ENCODE results near the gene NOD2.
A peak's percentile ranks its signal among the peaks of the same experiment; 100 is the strongest.

NOD2 gene

DNA sequence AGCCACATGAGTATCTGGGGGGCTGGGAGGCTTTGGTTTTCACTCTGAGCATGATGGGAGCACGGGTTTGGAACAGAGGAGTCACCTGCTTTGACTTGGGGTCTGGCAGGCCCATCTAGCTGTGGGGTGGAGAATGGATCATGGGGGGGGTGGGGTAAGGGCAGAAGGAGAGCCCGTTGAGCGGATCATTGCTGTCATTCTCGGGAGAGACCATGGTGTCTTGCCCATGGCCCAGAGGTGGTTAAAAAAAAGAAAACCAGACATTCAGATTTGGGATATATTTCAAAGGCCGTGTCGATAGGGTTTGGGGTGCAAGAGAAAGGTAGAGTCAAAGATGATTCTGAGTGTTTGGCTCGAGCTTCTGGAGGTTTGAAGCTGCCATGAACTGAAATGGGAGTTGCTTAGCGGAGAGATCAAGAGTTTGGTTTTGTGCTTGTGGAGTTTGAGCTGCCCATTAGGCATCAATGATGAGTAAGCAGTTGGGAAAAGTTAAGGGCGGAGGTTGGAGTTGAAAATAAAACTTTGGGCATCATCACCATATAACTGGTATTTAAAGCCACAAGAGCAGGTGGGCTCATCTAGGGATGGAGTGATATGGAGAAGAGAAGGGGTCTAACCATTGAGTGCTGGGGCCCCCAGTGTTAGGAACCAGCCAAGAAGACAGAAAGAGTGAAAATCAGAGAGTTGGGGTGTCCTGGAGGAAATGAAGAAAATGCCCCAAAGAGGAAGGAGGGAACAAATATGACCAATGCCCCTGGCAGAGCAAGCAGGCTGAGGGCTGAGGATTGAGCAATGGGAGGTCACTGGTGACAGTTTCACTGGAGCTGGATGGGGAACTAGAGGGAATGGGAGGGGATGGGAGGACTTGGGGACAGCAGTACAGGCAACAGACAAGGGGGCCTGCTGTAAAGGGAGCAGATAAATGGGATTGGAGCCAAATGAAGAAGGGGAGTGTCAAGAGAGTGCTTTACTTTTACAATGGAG, 1.9 kb downstream of the NOD2 start:
- no peak for DNase-seq

DNA sequence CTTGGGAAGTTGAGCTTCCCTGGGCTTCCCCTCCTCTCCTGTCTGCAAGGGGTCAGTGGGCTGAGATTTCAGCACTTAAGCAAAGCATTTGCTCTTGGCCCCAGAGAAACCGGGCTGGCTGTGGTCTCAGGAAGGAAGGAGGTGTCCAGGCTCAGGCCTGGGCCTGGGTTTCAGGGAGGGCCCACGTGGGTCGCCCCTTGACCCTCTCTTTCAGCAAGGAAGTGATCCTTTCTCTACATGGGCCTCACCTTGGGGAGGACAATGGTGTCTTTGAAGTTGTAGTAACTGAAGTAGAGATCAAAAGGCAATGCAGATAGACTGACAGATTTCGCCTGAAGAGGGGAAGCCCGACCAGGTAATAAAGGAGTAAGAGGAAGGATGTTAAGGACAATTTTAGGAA, 2.7 kb downstream of the NOD2 start:
- DNase-seq: peak; percentile 38

DNA sequence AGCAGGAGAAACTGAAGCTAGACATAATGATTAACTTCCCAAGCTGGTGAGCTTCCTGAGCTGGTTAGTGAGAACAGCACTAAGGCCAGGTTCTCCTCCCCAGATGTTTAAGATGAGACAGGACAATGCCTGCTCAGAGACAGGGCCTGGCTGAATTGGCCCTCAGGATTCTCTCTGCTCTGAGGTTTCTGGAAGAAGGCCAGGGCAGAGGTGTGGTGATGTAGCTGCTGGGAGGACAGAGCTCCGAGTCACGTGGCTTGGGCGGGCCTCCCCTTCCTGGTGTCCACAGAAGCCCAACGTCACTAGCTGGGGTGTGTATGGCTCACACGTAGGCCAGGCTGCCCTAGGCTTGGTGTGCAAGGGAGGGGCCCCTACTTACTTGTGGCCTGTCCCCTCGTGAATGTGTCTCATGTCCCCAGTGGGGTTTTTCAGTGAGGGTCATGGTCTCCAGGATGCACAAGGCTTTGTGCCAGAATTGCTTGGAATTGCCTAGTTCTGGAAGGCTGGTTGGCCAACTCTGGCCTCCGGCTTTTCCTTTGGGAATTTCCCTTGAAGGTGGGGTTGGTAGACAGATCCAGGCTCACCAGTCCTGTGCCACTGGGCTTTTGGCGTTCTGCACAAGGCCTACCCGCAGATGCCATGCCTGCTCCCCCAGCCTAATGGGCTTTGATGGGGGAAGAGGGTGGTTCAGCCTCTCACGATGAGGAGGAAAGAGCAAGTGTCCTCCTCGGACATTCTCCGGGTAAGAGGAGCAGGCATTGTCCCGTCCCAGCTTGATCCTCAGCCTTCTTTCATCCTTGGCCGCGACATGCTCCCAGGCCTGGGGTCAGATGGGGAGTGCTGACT, 3.4 kb downstream of the NOD2 start:
- DNase-seq: peak; percentile 87

DNA sequence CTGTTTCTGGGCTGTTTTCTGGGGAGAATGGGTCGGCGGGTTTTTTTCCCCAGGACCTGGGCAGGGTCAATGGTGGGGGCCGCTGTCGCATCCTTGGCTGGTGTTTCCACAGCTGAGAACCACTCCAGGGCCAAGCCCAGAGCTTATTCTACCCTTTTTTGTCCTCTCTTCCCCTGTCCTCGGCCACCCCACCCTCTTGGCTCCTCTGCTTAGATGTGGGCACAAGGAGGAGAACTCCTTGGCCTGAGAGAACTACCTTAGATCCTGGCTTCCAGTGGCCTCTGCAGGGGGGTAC, 4.0 kb downstream of the NOD2 start:
- DNase-seq: no peak

DNA sequence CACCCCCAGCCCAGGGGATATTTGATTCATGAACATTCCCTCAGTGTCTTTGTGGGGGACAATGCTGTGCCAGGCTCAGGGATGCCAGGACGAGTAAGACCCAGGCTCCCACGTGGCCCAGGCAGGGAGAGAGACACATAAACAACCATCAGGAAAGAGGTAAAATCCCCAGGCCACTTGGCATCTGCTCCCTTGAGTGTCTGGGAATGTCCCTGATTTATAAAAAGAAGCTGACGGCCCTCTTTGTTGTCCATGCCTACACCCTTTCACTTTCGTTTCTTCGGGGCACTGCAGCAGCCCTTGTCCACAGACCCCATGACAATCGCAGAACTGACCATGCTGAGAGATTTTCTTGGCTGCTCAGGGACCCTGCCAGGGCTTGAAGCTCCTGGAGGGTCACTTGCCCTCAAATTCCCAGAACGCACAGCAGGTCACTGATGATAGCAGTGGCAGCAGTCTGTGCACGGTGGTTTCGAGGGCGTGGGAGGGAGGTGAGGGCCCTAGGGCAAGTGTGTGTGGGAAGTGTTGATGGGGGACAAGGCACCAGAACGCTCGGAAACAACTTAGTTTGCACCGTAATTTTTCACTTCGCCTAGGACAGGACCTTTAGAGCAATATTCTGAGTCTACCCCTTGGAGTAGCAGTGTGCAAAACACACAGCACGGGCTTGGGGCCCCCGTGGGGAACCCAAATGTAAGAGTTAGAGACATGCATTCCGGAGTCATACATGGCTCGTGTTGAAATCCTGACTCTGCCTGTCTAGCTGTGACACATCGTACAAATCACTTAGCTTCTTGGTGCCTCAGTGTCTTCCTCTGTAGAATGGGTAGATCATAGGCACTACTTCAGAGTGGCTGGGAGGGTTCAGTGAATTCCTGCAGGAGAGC, 4.7 kb downstream of the NOD2 start:
- peak; percentile 75 for DNase-seq

DNA sequence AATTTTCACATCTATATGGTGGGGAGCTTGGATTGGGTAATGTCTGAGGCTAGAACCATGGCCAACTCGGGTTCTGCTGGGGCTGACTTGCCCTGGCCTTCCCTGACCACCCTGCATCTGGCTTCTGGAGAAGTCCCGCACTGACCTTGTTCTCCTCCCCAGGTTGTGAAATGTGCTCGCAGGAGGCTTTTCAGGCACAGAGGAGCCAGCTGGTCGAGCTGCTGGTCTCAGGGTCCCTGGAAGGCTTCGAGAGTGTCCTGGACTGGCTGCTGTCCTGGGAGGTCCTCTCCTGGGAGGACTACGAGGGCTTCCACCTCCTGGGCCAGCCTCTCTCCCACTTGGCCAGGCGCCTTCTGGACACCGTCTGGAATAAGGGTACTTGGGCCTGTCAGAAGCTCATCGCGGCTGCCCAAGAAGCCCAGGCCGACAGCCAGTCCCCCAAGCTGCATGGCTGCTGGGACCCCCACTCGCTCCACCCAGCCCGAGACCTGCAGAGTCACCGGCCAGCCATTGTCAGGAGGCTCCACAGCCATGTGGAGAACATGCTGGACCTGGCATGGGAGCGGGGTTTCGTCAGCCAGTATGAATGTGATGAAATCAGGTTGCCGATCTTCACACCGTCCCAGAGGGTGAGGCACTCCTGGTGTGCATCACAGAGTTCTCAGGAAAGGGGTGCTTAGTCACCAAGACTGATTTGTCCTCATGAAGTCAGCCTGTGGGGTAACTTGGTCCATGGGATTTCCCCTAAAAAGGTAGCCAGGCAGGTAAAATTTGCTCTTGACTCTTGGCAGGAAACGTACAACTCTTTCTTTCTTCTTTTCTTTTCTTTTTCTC, 6.1 kb downstream of the NOD2 start:
- peak; percentile 56 for DNase-seq

DNA sequence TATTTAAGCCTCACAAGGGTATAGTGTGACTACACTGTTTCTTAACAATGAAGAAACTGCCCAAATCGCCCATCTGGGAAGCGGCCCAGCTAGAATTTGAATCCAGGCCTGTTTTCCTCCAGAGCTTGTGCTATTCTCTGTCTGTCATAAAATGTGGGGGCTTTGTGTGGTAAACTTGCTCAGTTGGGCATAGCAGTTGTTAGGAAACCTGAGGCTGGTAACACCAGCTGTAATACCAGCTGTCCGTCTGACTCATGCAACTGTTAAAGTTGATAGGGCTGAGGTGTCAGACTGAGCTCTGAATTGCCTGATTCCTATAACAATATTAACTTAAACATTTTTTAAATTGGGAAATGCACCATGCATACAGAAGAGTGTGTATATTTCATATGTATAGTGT, 9.3 kb downstream of the NOD2 start:
- no peak for DNase-seq

DNA sequence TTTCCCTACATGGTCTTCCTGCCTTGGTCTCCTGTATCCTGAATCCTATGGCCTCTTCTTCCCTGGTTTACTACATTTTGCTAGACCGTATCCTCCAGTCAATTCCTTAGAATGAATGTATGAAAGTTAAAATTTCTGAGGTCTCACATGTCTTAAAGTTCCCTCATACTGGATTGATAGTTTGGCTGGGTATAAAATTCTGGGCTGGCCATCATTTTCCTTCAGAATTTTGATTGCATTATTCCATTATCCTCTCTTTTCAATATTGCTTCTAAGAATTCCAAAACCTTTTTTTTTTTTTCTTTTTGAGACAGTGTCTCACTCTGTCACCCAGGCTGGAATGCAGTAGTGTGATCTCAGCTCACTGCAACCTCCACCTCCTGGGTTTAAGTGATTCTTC, 10.8 kb downstream of the NOD2 start:
- no peak for DNase-seq

DNA sequence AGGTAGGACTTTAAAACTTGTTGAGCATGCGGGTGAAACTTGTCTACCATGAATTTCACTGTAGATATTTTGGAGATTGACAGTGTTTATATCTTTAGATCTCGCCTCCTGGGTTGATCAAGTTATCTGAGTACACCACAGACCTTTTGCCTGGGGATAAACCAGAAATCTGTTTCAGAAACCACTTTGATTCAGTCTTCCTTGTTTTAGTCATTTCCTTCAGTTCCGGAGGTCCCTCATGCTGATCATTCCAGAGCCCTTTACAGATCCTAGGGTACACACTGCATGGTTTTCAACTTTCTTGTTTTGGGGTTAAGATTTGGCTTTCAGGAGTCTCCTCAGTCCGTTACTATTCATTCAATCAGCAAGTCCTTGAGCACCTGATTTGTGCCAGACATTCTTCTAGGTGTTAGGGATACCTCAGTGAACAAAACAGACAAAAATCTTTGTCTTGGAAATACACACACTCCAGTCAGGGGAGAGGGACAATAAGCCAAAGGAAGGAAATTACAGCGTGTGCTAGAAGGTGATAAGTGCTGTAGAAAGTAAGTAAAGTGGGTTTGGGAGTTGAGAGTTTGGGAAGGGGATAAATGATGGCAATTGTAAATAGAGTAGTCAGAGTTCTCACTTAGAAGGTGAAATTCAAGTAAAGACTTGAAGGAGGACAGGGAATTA, 12.2 kb downstream of the NOD2 start:
- DNase-seq: no peak

DNA sequence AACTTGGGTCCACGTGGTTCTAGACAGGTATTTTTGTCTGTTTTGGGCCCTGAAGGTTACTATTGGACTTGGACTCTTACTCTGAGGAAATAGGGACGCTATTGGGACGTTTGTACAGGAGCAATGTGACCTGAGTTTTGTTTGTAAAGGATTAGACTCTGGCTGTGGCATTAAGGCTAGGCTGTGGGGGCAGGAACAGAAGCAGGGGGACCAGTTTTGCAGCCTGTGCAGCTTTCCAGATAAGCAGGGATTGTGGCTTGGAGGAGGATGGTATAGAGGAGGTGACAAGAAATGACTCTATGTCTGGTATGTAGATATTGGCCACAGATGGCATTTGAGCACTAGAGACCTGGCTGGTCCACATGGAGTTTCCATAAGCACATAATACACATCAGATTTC, 12.8 kb downstream of the NOD2 start:
- DNase-seq: no peak

DNA sequence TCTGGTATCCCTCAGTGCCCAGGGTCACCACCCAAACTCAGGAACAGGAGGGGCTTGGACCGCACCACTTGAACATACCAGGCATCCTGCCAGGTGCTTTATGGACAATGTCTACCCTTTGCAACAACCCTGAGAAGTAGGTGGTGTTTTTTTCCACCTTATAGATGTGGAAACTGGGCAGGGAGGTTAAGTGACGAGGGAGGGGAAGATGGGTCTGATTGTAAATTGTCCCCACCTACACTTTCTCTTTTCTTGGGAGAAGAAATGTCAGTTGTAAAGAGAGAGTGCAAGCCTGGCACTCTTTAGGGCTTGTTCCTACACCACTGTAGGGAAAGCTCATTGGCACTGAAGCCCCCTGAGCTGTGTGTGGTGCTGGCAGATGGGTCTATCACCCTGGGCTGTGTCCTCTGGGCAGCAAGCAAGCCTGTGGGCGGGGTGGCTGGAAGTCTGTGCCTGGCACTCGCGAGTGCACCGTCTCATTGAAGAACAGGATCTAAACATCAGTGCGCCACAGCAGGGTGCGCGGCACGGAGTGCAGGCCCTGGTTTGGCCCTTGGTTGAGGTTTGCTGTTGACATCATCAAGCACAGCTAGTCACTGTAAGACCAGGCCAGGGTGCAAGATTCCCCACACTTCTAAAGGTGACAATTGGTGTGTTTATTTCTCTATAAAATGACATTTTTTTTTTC, 15.1 kb downstream of the NOD2 start:
- DNase-seq: peak; percentile 36

DNA sequence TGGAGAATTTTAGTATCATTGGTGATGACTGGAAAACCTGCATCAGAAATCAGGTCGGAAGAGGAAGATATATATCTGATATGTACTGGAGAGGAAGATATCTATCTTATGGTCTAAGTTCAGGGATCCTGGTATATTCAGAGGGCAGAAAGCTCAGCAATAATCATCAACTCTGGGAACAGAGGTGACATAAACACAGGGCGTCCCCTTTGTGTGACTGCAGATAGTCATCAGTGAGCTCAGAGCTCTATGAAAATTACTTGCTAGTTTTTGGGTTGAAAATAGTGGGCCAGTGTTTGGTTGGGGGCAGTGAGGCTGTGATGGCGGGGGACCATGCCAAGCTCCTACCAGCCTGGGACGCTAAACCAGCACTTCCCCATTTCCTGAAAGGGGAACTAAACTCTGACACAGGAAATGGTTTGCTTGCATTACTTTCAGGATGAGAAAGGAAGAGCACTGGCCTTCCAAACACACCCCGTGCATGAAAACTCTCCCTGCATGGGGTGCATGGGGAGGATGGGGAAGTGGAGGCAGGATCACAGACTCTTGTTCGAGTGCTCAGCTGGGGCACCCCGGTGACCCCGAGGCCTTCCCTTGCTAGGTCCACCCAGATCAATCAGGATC, 15.8 kb downstream of the NOD2 start:
- peak; percentile 31 for DNase-seq

DNA sequence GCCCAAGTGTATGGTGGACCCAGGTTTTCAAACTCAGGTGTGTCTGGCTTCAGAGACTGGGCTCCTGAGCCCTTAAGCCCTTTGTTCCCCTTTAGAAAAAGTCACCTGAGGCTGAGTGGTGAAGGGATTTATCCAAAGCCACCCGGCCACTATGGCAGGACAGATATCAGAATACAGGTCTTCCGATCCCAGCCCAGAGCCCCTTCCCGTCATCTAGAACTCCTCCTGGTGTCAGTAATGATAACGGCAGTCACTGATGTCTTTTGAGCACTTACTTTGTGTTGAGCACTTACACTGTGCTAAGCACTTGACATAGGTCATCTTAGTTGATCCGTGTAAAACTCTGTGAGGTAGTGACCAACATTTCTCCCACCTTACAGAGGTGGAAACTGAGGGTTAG, 16.6 kb downstream of the NOD2 start:
- DNase-seq: no peak

DNA sequence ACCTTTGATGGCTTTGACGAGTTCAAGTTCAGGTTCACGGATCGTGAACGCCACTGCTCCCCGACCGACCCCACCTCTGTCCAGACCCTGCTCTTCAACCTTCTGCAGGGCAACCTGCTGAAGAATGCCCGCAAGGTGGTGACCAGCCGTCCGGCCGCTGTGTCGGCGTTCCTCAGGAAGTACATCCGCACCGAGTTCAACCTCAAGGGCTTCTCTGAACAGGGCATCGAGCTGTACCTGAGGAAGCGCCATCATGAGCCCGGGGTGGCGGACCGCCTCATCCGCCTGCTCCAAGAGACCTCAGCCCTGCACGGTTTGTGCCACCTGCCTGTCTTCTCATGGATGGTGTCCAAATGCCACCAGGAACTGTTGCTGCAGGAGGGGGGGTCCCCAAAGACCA, 17.6 kb downstream of the NOD2 start:
- no peak for DNase-seq

DNA sequence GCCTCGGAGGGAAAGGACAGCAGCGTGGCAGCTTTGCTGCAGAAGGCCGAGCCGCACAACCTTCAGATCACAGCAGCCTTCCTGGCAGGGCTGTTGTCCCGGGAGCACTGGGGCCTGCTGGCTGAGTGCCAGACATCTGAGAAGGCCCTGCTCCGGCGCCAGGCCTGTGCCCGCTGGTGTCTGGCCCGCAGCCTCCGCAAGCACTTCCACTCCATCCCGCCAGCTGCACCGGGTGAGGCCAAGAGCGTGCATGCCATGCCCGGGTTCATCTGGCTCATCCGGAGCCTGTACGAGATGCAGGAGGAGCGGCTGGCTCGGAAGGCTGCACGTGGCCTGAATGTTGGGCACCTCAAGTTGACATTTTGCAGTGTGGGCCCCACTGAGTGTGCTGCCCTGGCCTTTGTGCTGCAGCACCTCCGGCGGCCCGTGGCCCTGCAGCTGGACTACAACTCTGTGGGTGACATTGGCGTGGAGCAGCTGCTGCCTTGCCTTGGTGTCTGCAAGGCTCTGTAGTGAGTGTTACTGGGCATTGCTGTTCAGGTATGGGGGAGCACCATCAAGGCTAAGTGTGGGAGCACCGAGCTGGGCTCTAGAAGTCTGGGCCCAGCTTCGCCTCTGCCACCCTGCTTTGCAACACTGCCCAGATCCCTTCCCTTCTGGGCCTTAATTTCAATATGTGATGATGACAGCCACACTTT, 18.6 kb downstream of the NOD2 start:
- DNase-seq: no peak

DNA sequence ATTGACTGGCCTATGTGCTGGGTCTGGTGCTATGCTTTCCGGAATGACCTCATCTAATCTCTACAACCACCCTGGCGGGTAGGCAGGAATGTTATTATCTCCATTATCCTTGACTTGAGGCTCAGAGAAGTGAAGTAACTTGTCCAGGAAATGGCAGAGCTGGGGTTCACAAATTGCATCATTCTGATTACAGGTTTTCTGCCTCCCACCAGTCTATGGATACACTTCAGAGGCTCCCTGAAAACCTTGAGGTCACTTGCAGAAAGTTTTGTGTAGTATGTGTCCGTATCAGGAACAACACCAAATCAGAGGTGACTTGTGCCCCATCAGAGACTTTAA, 19.1 kb downstream of the NOD2 start:
- DNase-seq: no peak

DNA sequence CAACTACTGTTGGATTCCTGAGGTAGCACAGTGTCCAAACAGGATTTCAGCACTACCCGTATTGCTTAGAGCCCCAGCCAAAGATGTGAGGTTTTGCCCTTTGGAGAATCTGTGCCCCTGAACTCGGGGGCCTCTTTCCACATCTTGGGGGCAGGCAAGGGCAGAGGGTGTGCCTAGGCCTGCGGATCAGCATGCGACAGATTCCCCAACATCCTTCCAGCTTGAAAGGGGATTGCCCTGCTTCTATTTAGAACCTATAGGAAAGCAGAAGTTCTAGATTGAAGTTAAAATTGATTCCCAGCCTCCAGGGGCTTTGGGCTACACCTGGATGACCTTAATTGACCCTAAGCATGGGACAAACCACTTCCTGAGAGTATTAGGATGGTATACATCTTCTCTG, 19.6 kb downstream of the NOD2 start:
- no peak for DNase-seq

DNA sequence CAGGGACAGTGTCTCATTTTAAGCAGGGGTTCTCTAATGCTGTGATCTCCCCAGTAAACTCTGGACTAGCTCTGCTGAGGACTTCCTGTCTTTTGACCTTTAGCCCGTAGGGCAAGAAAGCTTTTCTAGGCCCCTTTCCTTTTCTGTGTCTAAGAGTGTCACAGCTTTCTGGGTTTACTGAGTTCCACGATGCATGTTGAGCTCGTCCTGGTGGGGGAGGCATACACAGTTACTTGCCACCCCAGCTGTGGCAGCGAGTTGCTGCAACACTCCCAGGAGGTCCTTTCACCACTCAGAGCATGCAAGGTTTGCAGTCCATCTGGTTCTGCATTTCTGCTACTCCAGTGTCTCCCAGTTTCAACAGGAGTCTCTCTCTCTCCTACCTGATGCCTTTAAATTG, 23.7 kb downstream of the NOD2 start:
- no peak for DNase-seq

DNA sequence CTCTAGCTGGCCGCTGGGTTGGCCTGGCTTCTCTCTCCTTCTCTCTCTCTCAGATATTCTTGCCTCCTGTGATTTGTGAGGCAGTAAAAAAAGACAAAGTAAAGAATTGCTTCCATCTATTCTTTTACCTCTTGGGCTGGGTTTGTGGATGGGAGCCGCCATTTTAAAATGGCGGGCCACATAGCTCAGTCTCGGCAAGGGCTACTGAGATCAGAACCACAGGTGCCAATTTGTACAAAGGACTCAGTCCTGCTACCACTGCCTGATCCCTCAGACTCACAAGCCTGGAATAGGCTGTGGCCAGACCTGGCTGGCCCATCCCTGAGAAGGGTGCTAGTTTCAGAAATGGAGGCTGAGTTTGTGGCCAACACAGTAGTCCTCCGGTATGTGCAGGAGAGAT, 24.1 kb downstream of the NOD2 start:
- no peak for DNase-seq
